LNCaP clone FGC (cell line): Measurements from ENCODE around the gene LRP6.
A peak's percentile ranks its signal among the peaks of the same experiment; 100 is the strongest.
"Not testable (repeated sequence)": the region's sequence is repeated elsewhere in the genome, so short reads cannot be mapped to it uniquely, and the experiment has no call there.

Source experiments
- DNase-seq: peaks from one replicate; pipeline ENCODE4 v3.0.0-alpha.2; 2011; ENCODE audit warnings: low read depth
- H3K4me3 ChIP-seq: 2 replicates; pipeline ENCODE4 v1.5.1; 2011; ENCODE audit warnings: mild to moderate bottlenecking, low read depth, low read length, control low read depth
- TF ChIP-seq, protein P1 (sequence below): IDR thresholded peaks from 2 replicates; pipeline ENCODE4 v1.5.1; 2012; ENCODE audit warnings: mild to moderate bottlenecking; ENCODE audit not compliant: control insufficient read depth, insufficient read depth; ENCODE audit errors: extremely low read depth

The LRP6 gene

DNA sequence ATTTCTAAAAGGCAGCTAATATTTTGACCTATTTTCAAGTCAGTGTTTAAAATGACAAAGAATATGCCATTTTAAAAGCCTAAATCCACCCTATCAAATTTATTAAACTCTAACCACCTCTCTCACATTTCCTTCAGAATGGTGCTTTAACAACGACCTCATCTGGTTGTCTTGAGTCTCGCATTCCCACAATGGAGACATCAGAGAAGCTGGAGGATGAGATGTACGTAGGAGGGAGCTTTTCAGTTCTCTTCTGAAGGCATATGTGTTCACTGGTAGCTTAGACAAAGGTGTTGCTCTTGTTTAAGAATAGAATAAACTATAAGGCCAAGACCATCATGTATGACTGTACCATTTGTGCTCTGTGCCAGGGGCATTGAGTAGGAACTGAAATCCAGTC, 113.2 kb downstream of the LRP6 start:
- H3K4me3 ChIP-seq: no peak overlapping the region
- TF ChIP-seq, protein P1, sequence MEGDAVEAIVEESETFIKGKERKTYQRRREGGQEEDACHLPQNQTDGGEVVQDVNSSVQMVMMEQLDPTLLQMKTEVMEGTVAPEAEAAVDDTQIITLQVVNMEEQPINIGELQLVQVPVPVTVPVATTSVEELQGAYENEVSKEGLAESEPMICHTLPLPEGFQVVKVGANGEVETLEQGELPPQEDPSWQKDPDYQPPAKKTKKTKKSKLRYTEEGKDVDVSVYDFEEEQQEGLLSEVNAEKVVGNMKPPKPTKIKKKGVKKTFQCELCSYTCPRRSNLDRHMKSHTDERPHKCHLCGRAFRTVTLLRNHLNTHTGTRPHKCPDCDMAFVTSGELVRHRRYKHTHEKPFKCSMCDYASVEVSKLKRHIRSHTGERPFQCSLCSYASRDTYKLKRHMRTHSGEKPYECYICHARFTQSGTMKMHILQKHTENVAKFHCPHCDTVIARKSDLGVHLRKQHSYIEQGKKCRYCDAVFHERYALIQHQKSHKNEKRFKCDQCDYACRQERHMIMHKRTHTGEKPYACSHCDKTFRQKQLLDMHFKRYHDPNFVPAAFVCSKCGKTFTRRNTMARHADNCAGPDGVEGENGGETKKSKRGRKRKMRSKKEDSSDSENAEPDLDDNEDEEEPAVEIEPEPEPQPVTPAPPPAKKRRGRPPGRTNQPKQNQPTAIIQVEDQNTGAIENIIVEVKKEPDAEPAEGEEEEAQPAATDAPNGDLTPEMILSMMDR: 0 out of 2 replicates have a peak, but pooled peaks have one; percentile 4
- DNase-seq: no peak

DNA sequence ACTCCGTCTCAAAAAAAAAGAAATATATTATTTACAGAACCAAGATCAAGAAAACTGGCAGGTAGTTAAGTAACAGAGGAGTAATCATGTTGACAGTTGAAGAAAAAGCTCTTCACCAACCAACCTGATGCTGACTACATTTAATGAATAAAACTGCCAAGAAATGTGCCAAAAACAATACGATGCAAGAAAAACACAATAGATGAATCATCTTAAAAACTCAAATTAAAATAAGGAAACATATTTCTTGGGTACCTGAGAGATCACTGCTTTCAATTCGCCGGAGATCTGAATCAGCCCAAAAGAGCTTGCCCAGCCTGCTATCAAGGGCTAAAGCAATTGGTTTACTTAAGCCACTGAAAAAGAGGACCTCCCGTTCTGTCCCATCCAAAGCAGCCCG, 119.7 kb downstream of the LRP6 start:
- no peak for DNase-seq
- no peak overlapping the region for H3K4me3 ChIP-seq
- TF ChIP-seq, protein P1: no peak

DNA sequence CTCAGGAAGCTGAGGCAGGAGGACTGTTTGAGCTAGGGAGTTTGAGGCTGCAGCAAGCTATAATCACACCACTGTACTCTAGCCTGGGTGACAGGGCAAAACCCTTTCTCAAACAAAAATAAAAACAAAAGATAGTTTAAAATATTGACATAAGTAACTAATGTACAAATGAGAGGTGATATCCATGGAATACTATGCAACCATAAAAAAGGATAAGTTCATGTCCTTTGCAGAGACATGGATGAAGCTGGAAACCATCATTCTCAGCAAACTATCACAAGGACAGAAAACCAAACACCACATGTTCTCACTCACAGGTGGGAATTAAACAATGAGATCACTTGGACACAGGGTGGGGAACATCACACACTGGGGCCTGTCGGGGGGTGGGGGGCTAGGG, 122.3 kb downstream of the LRP6 start:
- H3K4me3 ChIP-seq, DNase-seq: not testable (repeated sequence)

DNA sequence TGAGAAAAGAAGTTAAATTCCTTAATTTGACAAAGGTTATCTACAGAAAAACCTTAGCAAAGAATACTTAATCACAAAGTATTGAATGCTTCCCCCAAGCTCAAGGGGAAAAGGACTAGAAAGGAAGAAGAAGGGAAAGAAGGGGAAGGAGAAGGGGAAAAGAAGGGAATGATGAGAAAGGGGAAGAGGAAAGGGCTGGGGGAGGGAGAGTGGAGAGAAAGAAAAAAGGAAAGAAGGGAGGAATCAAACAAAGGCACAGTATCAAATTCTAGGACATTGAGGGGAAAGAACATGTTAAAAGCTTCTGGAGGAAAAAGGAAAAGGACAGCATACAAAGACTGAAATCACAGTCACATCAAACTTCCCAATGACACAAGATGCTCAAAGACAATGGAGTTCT, 125.8 kb downstream of the LRP6 start:
- TF ChIP-seq, protein P1: no peak
- no peak overlapping the region for H3K4me3 ChIP-seq
- no peak for DNase-seq

DNA sequence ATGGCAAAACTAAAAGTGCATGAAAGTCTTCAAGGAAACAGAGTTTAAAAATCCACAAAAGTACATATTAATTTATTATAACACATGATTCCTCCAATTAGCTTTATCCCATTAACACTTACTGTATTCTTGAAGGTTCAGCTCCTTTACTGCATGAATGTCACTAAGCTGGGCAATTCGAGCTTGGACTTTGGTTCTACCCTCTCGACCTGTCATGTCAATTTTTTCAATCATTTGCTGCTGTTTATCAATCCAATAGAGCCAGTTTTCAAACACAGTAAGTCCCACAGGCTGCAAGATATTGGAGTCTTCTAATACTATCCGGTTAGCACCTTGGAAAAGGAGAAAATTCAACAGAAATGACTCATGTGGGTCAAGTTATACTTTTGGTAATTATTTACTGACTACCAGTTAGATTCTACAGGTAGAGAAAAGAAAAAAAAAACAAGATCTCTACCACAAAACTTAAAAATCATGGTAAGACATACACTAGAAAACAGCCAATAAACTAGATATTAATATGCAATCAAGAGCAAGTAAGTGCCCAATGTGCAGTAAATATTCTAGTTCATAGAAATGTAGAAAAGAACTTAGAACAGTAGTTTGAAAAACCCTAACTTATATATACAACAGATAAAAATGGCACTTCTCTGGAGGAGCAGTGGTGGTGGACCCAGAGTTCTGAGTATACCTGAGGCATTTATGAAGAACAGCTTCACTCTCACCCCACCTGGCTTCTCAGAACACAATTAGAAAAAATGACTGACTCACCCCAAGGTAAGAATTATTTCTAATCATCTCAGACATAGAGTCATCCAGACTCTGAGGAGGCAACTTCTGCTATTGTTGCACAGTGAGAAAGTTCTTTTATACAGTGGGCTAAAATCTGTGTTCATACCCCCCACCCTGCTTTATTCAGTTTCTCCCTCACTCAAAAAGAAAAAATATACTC, 128.4 kb downstream of the LRP6 start:
- no peak for DNase-seq
- H3K4me3 ChIP-seq: no peak overlapping the region
- TF ChIP-seq, protein P1: no peak

DNA sequence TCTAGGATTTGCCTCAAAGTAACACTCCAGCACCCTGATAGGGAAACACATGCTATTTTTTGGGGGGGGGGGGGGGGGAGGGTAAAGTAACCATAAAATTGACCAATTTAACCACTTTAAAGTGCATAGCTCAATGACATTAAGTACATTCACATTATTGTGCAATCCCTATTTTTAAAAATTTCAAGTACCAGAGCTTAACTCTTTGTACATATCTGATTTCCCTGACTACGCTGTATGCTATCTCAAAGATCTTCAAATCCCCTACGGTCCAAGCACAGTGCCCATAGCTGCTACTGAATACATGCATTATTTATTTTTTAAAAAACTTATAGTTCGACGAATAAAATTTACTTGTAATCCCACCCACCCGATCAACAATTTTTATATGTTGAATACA, 133.1 kb downstream of the LRP6 start:
- no peak for DNase-seq

DNA sequence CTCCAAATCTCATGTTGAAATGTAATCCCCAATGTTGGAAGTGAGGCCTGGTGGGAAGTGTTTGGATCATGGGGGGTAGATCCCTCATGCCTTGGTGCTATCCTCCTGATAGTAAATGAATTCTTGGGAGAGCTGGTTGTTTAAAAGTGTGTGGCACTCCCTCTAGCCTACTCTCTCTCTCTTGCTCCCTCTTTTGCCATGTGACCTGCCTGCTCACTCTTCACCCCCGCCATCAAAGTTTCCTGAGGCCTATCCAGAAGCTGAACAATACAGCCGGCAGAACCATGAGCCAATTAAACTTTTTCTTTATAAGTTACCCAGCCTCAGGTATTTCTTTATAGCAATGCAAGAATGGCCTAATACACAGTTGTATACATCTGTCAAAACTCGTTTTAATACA, 133.6 kb downstream of the LRP6 start:
- H3K4me3 ChIP-seq: no peak overlapping the region
- TF ChIP-seq, protein P1: no peak
- DNase-seq: no peak

More for the DNA sequence above, 133.1 kb downstream of the LRP6 start:
- TF ChIP-seq, protein P1: no peak
- no peak overlapping the region for H3K4me3 ChIP-seq
